Measurements from ENCODE around the gene TAS2R31. TPM values are rescaled to one million over a fixed set of nuclear protein-coding genes. Genes with fewer than 3 reads are reported as not detected.
A peak's percentile ranks its signal among the peaks of the same experiment; 100 is the strongest.

TAS2R31 gene
- total and polyA plus RNA-seq, 2 of the 13 experiments (the other 11 are each of a cell fraction or from before 2014, with no cell fraction given), result 0.96 to 6.5 TPM

DNA sequence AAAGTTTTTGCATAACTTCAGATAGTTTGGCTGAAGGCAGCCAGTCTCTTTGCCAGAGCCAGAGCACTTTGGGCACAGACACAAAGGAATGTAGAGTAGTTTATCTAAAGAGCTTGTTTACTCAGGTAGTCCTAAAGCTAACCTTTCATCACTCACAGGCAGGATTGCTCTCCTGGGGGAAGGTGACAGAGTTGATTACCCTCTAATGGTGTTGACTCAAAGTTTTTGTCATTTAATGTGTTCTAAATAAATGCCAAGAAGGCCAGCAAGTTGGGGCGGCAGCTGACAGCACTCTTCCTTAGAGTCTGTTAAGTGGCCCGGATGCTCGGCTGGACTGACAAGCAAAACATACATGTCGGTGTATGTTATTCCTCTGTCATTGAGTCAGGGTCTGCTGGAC lies 40.2 kb upstream of the TAS2R31 start (continued):
- TF ChIP-seq RFX5 (IDR thresholded peaks at IDR 0.05; ENCODE audit: low read depth, low read length), result no peak
- TF ChIP-seq, protein P1, sequence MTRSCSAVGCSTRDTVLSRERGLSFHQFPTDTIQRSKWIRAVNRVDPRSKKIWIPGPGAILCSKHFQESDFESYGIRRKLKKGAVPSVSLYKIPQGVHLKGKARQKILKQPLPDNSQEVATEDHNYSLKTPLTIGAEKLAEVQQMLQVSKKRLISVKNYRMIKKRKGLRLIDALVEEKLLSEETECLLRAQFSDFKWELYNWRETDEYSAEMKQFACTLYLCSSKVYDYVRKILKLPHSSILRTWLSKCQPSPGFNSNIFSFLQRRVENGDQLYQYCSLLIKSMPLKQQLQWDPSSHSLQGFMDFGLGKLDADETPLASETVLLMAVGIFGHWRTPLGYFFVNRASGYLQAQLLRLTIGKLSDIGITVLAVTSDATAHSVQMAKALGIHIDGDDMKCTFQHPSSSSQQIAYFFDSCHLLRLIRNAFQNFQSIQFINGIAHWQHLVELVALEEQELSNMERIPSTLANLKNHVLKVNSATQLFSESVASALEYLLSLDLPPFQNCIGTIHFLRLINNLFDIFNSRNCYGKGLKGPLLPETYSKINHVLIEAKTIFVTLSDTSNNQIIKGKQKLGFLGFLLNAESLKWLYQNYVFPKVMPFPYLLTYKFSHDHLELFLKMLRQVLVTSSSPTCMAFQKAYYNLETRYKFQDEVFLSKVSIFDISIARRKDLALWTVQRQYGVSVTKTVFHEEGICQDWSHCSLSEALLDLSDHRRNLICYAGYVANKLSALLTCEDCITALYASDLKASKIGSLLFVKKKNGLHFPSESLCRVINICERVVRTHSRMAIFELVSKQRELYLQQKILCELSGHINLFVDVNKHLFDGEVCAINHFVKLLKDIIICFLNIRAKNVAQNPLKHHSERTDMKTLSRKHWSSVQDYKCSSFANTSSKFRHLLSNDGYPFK (CRISPR knock-in tag; IDR thresholded peaks at IDR 0.05; ENCODE audit: borderline replicate concordance), result no peak
- TF ChIP-seq IRX3 (CRISPR knock-in tag; IDR thresholded peaks at IDR 0.05; ENCODE audit: borderline replicate concordance, low read depth), result no peak
- no peak for TF ChIP-seq ZNF605 (CRISPR knock-in tag; IDR thresholded peaks at IDR 0.05)
- TF ChIP-seq, protein P2, sequence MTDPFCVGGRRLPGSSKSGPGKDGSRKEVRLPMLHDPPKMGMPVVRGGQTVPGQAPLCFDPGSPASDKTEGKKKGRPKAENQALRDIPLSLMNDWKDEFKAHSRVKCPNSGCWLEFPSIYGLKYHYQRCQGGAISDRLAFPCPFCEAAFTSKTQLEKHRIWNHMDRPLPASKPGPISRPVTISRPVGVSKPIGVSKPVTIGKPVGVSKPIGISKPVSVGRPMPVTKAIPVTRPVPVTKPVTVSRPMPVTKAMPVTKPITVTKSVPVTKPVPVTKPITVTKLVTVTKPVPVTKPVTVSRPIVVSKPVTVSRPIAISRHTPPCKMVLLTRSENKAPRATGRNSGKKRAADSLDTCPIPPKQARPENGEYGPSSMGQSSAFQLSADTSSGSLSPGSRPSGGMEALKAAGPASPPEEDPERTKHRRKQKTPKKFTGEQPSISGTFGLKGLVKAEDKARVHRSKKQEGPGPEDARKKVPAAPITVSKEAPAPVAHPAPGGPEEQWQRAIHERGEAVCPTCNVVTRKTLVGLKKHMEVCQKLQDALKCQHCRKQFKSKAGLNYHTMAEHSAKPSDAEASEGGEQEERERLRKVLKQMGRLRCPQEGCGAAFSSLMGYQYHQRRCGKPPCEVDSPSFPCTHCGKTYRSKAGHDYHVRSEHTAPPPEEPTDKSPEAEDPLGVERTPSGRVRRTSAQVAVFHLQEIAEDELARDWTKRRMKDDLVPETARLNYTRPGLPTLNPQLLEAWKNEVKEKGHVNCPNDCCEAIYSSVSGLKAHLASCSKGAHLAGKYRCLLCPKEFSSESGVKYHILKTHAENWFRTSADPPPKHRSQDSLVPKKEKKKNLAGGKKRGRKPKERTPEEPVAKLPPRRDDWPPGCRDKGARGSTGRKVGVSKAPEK (CRISPR knock-in tag; IDR thresholded peaks at IDR 0.05; ENCODE audit: borderline replicate concordance), result no peak
- no peak for TF ChIP-seq MXD4 (CRISPR knock-in tag; IDR thresholded peaks at IDR 0.05)
- TF ChIP-seq, protein P3, sequence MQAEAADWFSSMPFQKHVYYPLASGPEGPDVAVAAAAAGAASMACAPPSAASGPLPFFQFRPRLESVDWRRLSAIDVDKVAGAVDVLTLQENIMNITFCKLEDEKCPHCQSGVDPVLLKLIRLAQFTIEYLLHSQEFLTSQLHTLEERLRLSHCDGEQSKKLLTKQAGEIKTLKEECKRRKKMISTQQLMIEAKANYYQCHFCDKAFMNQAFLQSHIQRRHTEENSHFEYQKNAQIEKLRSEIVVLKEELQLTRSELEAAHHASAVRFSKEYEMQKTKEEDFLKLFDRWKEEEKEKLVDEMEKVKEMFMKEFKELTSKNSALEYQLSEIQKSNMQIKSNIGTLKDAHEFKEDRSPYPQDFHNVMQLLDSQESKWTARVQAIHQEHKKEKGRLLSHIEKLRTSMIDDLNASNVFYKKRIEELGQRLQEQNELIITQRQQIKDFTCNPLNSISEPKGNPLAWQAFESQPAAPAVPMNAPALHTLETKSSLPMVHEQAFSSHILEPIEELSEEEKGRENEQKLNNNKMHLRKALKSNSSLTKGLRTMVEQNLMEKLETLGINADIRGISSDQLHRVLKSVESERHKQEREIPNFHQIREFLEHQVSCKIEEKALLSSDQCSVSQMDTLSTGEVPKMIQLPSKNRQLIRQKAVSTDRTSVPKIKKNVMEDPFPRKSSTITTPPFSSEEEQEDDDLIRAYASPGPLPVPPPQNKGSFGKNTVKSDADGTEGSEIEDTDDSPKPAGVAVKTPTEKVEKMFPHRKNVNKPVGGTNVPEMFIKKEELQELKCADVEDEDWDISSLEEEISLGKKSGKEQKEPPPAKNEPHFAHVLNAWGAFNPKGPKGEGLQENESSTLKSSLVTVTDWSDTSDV (CRISPR knock-in tag; IDR thresholded peaks at IDR 0.05), result no peak
- TF ChIP-seq CHD4 (IDR thresholded peaks at IDR 0.05; ENCODE audit: borderline replicate concordance, low read length), result no peak
- peak; percentile 53; the same call in 1 of the 2 replicates for TF ChIP-seq RARA (CRISPR knock-in tag; IDR thresholded peaks at IDR 0.05)
- TF ChIP-seq SP1 (IDR thresholded peaks at IDR 0.05), result no peak
- TF ChIP-seq SP1 (CRISPR knock-in tag; IDR thresholded peaks at IDR 0.05), result no peak
- TF ChIP-seq, protein P4, sequence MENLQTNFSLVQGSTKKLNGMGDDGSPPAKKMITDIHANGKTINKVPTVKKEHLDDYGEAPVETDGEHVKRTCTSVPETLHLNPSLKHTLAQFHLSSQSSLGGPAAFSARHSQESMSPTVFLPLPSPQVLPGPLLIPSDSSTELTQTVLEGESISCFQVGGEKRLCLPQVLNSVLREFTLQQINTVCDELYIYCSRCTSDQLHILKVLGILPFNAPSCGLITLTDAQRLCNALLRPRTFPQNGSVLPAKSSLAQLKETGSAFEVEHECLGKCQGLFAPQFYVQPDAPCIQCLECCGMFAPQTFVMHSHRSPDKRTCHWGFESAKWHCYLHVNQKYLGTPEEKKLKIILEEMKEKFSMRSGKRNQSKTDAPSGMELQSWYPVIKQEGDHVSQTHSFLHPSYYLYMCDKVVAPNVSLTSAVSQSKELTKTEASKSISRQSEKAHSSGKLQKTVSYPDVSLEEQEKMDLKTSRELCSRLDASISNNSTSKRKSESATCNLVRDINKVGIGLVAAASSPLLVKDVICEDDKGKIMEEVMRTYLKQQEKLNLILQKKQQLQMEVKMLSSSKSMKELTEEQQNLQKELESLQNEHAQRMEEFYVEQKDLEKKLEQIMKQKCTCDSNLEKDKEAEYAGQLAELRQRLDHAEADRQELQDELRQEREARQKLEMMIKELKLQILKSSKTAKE (CRISPR knock-in tag; IDR thresholded peaks at IDR 0.05; ENCODE audit: borderline replicate concordance), result no peak
- TF ChIP-seq, protein P5, sequence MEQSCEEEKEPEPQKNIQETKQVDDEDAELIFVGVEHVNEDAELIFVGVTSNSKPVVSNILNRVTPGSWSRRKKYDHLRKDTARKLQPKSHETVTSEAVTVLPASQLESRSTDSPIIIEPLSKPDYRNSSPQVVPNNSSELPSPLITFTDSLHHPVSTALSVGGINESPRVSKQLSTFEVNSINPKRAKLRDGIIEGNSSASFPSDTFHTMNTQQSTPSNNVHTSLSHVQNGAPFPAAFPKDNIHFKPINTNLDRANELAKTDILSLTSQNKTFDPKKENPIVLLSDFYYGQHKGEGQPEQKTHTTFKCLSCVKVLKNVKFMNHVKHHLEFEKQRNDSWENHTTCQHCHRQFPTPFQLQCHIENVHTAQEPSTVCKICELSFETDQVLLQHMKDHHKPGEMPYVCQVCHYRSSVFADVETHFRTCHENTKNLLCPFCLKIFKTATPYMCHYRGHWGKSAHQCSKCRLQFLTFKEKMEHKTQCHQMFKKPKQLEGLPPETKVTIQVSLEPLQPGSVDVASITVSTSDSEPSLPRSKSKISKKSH (CRISPR knock-in tag; IDR thresholded peaks at IDR 0.05; ENCODE audit: borderline replicate concordance), result no peak
- no peak for TF ChIP-seq SYNCRIP (IDR thresholded peaks at IDR 0.05; ENCODE audit: insufficient read depth, low read depth, low read length)
- TF ChIP-seq PLRG1 (conservative IDR thresholded peaks at IDR 0.05), result no peak
- peak; percentile 47 for TF ChIP-seq TEAD3 (CRISPR knock-in tag; optimal IDR thresholded peaks at IDR 0.05; ENCODE audit: borderline replicate concordance)
- TF ChIP-seq FOSL2 (CRISPR knock-in tag; IDR thresholded peaks at IDR 0.05), result 0 out of 2 replicates have a peak, but pooled peaks have one; percentile 6
- peak; percentile 55; the same call in 1 of the 2 replicates for TF ChIP-seq TBX3 (IDR thresholded peaks at IDR 0.05; ENCODE audit: borderline replicate concordance)
- TF ChIP-seq ZNF253 (CRISPR knock-in tag; IDR thresholded peaks at IDR 0.05; ENCODE audit: borderline replicate concordance), result no peak
